ENCODE data around the gene STAT5B. TPM values are rescaled to one million over a fixed set of nuclear protein-coding genes. Genes with fewer than 3 reads are reported as not detected.
"Not testable (repeated sequence)": the region's sequence is repeated elsewhere in the genome, so short reads cannot be mapped to it uniquely, and the experiment has no call there.

Gene STAT5B
- 33.4 TPM for total RNA-seq
- long read RNA-seq, full-length matches to known transcripts: 37 of 71 reads
- long read RNA-seq, partial matches to known transcripts: 9 of 71 reads
- long read RNA-seq, other reads (novel, unspliced or antisense): 25 of 71 reads

GRCh38 chr17:42276359-42276608, at the start of gene STAT5B:
TSS of gene STAT5B (minus strand) at chr17:42276391. CDS start at chr17:42232127, 44,264 bp downstream.
- ATAC-seq (peak; percentile 88), DNase-seq (peak; percentile 89)
- intact Hi-C loops (cut with micrococcal nuclease): no loop called here

DNA sequence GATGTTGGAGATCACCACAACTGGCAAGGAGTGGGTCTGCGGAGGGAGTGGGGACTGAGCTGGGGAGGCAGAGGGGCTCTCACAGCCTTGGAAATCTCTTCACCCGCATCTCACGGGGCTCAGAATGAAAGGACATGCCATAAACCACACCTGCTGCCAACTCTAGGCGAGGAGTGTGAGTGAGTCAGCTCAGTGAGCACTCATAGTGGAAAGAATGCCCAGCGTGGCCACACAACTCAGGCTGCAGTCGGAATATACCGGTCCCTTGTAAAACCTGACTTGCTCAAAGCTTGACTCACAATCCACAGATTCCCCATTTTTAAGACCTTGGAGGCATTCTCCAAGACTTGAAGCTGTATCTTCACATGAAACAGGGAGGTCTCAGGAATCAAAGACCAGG, 48.8 kb upstream of the STAT5B start:
- DNase-seq (no peak), ATAC-seq (peak; percentile 43)
- intact Hi-C loops (cut with micrococcal nuclease): loop anchor here (10.0 kb wide), 3 partner anchors 80 to 190 kb away; no protein-coding TSS in a partner anchor

DNA sequence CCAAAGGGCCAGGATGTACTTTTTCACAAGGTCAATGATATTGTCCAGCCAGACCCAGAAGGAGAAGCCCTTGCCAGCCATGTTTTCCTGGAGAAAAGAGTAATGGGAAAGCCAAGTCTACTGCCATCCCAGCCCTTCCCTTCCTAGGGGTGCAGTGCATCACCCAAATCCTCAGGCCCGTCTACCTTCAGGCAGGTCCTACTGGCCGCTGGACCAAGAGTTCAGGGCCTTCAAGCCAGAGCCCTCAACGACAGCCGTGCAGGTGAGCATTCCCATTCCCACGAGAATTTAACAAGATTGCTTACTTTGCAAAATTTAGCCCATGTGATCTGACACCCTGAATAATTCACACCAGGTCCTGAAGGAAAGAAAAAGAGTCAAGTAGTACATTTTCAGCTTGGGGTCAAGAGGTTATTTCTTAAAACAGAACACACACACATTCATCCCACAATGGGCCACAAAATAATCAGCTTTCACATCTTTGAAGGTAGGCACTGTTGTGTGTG, 47.1 kb upstream of the STAT5B start:
- ATAC-seq: no peak
- DNase-seq: no peak
- intact Hi-C loops (cut with micrococcal nuclease): loop anchor here (10.0 kb wide), 3 partner anchors 81 to 191 kb away; no protein-coding TSS in a partner anchor

DNA sequence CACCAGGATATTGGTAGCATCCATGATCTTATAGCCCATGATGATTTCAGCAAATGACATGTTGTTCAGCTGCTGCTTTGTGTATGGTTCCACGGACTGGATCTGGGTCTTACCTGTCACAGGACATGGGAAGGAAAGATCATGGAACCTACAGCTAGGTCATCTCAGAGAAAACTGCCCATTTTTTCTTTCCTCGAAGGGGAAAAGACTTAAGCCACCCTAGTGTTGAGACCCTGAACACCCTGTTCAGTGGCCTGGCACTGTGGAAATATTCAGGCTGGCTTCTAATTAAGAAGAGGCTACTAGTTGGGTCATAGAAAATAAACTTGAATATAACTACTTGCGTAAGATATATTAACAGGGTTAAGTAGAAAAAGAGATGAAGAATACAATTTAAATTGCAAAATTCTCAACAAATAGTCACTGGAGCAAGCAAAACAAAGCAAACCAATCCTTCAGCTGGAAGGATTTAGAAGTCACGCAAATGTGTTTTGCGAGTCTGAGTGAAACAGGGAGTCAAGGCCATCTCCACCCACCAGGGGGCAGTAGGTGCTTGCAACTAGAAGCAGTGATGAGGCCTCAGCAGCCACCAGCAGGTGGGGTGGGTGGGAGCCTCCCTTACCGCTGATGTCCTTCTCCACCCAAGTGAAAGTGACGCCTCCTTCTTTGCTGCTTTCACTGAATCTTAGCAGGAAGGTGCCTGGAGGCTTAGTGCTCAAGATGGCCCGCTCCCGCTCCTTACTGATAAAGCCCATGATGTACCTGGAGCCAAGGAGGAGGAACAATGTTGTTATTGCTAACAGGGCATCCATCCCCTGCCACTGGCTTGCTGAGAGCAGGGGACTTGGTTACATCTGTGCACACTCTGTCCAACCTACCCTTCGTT, 46.4 kb upstream of the STAT5B start:
- ATAC-seq (peak; percentile 86), DNase-seq (peak; percentile 95)
- intact Hi-C loops (cut with micrococcal nuclease): loop anchor here (10.0 kb wide), 3 partner anchors 82 to 192 kb away; no protein-coding TSS in a partner anchor

- no peak for ATAC-seq
- no peak for DNase-seq
- intact Hi-C loops (cut with micrococcal nuclease): loop anchor here (10.0 kb wide), 3 partner anchors 83 to 193 kb away; no protein-coding TSS in a partner anchor
Measured at GRCh38 chr17:42321555-42321954, 45.4 kb upstream of the STAT5B start.

DNA sequence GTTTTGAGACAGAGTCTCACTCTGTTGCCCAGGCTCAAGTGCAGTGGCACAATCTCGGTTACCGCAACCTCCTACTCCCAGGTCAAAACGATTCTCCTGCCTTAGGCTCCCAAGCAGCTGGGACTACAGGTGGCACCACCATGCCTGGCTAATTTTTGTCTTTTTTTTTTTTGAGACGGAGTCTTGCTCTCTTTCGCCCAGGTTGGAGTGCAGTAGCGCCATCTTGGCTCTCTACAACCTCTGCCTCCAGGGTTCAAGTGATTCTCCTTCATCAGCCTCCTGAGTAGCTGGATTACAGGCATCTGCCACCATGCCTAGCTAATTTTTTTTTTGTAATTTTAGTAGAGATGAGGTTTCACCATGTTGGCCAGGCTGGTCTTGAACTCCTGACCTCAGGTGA, 41.8 kb upstream of the STAT5B start:
- DNase-seq; intact Hi-C loops (cut with micrococcal nuclease): not testable (repeated sequence)

DNA sequence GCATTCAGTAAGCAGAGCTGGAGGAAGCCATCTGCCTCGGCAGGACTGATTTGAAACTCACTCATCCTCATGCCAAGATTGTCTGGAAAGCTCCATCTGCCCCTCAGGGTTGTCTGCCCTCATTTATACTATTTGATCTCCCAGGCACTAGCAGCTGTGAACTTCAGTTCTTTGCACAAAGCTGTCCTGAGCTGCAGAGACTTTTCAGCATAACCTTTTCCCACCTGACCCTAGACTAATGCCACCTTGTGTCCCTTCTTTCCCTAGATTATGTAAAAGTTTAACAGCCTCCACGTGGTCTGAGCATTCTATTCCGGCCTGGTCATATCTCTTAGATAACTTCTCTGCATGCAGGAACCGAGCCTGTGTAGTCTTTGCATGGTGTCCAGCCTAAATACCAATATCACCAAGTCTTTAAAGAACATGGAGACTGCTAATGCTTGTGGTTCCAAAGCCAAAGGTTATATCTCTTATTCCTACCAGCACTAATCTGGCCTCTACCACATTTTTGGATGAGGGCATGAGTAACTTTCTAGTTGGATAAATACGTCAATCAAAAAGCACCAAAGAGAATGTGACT, 41.2 kb upstream of the STAT5B start:
- intact Hi-C loops (cut with micrococcal nuclease): no loop called here
- ATAC-seq (peak; percentile 8), DNase-seq (no peak)

More for the DNA sequence above, 41.8 kb upstream of the STAT5B start:
- ATAC-seq: not testable (repeated sequence)

- no peak for ATAC-seq
- no peak for DNase-seq
- intact Hi-C loops (cut with micrococcal nuclease): no loop called here
Measured at GRCh38 chr17:42316755-42317154, 40.6 kb upstream of the STAT5B start.

DNA sequence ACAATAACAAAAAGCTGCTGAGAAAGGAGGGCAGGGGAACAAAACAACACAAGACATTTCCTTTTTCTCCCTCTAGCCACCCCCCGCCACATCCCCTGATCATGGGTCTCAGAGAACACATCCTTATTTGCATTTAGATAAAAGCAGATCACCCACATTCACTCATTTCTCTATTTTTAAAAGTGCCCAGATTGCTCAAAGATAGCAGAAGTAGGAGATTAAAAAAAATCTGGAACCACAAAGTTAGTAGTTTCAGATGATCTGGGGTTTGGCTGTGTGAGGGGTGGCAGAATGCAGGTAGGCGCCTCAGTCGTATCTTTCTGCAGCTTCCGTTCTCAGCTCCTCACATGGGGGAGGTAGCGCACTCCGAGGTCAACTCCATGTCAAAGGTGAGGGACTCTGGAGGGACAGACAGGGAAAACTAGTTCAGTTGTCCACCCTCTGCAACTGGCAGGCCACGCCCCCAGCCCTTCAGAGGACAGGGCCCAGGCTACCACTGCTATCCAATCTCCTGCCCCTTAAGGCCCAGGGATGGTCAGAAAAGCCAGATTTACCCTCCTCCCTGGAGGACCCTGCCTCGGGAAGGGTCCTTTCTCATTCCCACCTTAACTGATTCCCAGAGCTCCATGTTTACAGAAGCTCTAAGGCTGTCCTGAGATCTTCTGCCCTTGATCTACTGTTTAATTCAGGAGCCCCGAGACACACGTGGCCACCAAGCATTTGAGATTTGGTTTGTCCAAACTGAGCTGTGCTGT, 39.4 kb upstream of the STAT5B start:
- ATAC-seq (no peak), DNase-seq (no peak)
- intact Hi-C loops (cut with micrococcal nuclease): no loop called here

- ATAC-seq (no peak), DNase-seq (no peak)
- intact Hi-C loops (cut with micrococcal nuclease): no loop called here
Measured at GRCh38 chr17:42313773-42314566, 37.8 kb upstream of the STAT5B start.

DNA sequence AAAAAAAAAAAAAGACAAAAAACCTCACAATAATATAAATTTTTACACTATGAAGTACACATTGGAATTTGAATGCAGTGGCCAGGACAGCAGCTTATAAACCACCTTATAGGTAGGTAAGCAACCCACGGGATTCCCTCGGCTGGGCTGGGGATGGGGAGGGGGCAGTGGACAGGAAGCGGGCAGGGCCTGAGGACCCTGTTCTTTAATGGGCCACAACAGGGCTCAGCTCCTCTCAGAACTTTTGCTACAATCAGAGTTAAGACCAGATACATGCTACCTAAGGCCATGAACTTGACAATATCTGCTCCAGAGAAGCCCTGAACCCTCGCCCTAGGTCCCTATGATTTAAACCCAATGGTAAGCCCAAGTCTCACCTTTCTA, 37.2 kb upstream of the STAT5B start:
- DNase-seq: no peak
- ATAC-seq: no peak
- intact Hi-C loops (cut with micrococcal nuclease): no loop called here

DNA sequence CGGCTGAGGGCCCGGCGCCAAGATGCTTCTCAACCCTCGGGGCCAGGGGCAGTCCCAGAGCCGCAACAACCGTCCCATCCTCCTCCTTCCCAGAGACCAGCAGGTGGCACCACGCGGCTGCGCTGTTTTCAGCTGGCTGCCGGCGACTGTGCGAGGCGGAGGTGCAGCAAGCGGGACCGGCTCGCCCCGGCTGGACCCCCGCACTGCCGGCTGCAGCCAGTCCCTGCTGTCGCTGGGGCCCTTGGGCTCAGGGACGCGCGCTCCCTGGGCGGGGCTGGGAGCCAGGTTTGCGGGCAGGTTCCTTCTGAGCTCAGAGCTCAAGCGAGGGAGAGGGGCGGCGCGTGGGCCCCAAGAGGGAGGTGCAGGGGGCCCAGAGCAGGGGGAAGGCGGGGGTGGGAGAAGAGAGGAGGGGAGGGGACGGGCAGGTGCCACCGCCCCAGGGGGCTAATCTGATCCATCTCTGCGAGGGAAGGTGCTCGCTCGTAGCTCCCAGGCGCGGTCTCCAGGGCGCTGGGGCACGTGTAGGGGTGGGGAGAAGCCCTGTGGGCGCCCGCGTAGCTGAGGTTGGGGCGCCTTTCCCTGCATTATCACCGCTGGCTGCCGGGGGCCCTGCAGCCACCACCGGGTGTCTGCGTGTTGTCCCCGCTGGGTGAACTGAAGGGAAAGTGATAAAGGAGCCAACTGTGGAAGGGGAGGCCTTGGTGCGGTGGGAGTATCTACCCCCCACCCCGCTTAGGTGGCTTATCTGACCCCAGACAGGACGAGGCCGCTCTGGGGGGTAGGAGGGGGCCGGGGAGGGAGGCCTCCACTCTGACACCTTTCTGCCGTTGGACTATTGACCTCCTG, 36.3 kb upstream of the STAT5B start:
- intact Hi-C loops (cut with micrococcal nuclease): no loop called here
- DNase-seq (peak; percentile 93), ATAC-seq (peak; percentile 85)

- no peak for ATAC-seq
Measured at GRCh38 chr17:42312035-42312284, 35.8 kb upstream of the STAT5B start.

DNA sequence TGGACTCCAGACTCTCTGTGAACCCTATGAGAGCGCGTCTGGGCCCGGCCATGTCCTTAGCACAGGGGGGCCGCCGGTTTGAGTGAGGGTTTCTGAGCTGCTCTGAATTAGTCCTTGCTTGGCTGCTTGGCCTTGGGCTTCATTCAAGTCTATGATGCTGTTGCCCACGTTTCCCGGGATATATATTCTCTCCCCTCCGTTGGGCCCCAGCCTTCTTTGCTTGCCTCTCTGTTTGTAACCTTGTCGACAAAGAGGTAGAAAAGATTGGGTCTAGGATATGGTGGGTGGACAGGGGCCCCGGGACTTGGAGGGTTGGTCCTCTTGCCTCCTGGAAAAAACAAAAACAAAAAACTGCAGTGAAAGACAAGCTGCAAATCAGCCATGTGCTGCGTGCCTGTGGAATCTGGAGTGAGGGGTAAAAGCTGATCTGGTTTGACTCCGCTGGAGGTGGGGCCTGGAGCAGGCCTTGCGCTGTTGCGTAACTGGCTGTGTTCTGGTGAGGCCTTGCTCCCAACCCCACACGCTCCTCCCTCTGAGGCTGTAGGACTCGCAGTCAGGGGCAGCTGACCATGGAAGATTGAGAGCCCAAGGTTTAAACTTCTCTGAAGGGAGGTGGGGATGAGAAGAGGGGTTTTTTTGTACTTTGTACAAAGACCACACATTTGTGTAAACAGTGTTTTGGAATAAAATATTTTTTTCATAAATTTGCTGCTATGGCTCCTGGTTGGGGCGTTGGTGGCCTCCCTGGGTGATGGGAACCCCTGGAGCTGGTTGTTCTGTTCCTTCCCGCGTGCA, 35.2 kb upstream of the STAT5B start:
- DNase-seq (peak; percentile 92), ATAC-seq (peak; percentile 92)
- intact Hi-C loops (cut with micrococcal nuclease): no loop called here

More at GRCh38 chr17:42312035-42312284, 35.8 kb upstream of the STAT5B start:
- intact Hi-C loops (cut with micrococcal nuclease): no loop called here
- DNase-seq: no peak

- ATAC-seq (no peak), DNase-seq (no peak)
- intact Hi-C loops (cut with micrococcal nuclease): no loop called here
Measured at GRCh38 chr17:42310787-42311215, 34.6 kb upstream of the STAT5B start.

DNA sequence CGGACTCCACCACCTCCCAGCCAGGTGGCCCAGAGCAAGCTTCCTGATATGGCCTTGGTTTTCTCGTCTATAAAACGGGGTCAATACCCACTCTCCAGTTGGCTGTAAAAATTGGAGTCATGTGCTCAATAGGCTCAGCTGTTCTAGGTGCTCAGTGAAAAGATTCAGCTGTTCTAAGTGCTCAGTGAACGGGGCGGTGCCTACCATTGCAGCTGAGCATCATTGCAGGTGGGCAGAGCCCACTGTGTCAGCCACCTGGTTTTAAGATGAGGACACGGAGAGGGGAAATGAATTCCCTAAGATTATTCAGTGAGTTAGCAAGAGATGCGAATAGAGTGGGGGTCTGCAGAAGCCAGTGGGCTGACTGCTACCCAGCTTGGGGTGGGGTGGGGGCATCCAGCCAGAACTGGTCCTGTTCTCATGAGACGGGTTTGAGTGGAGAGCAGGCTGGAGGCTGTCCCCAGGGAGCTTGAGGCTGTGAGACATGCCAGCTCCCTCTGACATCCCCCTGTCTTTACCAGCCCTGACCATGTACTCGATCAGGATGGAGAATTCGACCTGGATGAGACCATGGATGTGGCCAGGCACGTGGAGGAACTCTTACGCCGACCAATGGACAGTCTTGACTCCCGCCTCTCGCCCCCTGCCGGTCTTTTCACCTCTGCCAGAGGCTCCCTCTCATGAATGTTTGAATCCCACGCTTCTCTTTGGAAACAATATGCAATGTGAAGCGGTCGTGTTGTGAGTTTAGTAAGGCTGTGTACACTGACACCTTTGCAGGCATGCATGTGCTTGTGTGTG, 34.0 kb upstream of the STAT5B start:
- intact Hi-C loops (cut with micrococcal nuclease): no loop called here
- ATAC-seq (no peak), DNase-seq (no peak)

DNA sequence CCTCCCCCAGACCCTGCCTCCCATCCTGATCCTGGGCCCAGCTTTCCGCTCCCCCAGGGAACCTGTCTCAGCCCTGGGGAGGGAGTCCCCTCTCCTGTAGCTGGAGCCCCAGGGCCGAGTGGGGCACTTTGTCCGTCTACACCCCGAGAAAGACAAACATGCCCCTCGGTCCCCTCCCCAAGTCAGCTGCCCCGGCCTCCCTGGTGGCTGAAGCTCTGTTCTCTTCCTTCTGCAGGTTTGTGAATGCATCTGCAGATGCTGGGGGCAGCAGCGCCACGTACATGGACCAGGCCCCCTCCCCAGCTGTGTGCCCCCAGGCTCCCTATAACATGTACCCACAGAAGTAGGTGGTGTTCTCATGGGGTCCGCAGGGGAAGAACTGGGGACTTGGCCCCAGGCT, 33.0 kb upstream of the STAT5B start:
- intact Hi-C loops (cut with micrococcal nuclease): no loop called here
- DNase-seq: no peak
- ATAC-seq: no peak
